ENCODE results near the gene RNF133.

Gene RNF133

DNA sequence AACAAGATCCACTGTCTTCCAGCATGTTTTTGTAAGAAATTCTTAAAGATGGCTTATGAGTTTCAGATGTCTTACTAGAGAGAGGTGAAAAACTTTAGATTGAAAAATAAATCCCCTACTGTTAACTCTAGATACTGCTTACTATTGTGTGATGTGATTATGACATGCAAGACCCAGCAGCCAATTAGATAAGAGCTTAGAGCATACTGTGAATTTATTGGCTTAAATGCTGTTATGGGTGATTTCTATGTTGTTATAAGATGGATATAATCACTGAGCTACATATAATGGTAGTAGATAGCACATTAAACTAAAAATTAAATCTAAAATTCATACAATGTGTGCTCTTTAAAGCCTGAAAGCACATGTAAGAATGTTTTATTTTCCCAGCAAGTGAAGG is at the start of gene RNF133:
TSS of gene RNF133 (minus strand) at position 101 of the 400 bp plus-strand sequence. CDS start 199 bp downstream, outside the sequence.
- DNase-seq (ENCODE audit: low read depth): no peak

- no peak for DNase-seq (ENCODE audit: low read depth)
Observed at GRCh38 chr7:122748195-122748594, 49.3 kb upstream of the RNF133 start.

- DNase-seq (ENCODE audit: low read depth): no peak
Observed at GRCh38 chr7:122746948-122747347, 48.0 kb upstream of the RNF133 start.

GRCh38 chr7:122743211-122743610 is 44.3 kb upstream of the RNF133 start:
- no peak for DNase-seq (ENCODE audit: low read depth)

GRCh38 chr7:122738947-122739346 is 40.0 kb upstream of the RNF133 start:
- DNase-seq (ENCODE audit: low read depth): no peak

DNA sequence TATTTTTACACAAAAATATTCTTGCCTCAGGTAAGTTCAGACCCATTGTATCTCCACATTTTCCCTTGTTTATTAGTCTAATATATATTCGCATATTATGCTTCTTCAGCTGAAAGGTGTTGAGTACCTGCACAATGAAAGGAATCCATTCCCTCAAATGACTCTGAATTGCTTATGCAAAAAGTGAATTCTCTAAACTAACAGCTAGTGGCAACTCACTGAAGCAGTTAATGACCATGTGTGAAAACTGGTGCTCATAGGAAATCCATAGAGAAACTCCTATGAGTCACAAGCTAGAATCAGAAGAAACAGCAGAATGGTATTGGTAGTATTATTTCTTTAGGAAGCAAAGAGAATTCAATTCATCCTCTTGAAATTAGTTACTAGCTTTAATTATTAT is 37.3 kb upstream of the RNF133 start:
- DNase-seq (ENCODE audit: low read depth): no peak

GRCh38 chr7:122727759-122728158 is 28.8 kb upstream of the RNF133 start:
- DNase-seq (ENCODE audit: low read depth): no peak

- DNase-seq (ENCODE audit: low read depth): no peak
Observed at GRCh38 chr7:122727354-122727753, 28.4 kb upstream of the RNF133 start.

DNA sequence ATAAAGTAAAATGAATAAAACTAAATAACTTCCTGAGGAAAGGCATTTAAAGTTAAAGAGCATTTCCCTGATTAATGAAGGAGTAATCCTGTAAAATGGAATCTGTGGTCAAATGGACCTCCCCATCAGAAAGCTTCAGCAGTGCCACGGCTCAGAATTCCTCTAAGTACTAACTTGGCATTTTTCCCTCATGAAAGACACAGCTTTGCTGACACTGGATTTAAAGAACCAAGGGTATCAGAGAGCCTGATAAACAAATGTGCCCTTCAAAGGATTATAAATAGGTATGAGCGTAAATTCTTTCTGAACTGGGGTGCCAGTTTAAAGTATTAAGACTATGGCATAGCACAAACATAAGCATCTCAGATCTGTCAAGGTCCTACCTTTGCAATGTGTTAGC is 28.0 kb upstream of the RNF133 start:
- no peak for DNase-seq (ENCODE audit: low read depth)

- DNase-seq (ENCODE audit: low read depth): no peak
Observed at GRCh38 chr7:122724366-122724765, 25.4 kb upstream of the RNF133 start.

- DNase-seq (ENCODE audit: low read depth): no peak
Observed at GRCh38 chr7:122719010-122719578, 20.2 kb upstream of the RNF133 start.

- DNase-seq (ENCODE audit: low read depth): no peak
Observed at GRCh38 chr7:122717356-122718089, 18.6 kb upstream of the RNF133 start.

DNA sequence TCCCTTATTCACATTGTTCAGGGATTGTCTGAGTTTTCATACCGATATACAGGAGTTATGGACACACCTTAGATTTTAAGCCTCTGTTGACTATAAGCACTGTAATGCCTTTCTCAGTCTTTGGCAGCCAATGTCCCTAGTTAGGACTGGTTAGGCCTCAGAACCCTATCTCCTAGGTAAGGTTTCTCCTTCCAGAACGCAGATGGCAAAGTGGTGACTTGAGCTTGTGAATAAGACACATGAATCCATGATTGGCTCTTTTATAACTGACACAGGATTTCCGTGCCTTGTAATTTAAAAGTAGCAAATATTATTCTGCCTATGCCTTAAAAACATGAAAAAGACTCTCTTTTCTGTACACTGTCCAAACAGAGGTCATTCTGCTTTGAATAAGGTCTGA is 16.3 kb upstream of the RNF133 start:
- DNase-seq (ENCODE audit: low read depth): no peak

- no peak for DNase-seq (ENCODE audit: low read depth)
Observed at GRCh38 chr7:122710916-122711315, 12.0 kb upstream of the RNF133 start.

GRCh38 chr7:122709930-122710646 is 11.2 kb upstream of the RNF133 start:
- DNase-seq (ENCODE audit: low read depth): no peak

GRCh38 chr7:122706836-122707235 is 7.9 kb upstream of the RNF133 start:
- no peak for DNase-seq (ENCODE audit: low read depth)

- DNase-seq (ENCODE audit: low read depth): no peak
Observed at GRCh38 chr7:122702872-122703510, 4.1 kb upstream of the RNF133 start, which contains the start of gene RNF148. Gene RNF148, minus strand, starts transcription at chr7:122702922. Its CDS starts 172 bp downstream, at chr7:122702750.

DNA sequence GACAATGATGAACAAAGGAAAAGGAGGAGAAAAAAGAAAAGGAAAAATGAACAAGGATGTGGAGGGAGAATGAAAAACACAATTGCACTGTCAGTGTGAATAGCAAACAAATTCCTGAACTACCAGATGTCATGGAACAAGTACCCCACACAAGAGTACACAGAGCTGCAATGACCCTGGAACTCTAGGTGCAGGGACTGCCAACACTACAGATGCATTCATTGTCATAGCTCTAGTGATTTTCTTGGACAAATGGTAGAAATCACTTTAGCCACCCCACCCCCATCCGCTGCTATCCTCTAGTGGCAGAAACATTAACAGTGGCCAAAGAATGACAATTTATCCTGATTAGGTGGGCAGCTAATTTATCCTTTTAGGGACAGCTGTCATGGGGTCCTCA is 3.1 kb downstream of the RNF133 start:
- DNase-seq (ENCODE audit: low read depth): no peak

- DNase-seq (ENCODE audit: low read depth): no peak
Observed at GRCh38 chr7:122694697-122695096, 4.2 kb downstream of the RNF133 start.

GRCh38 chr7:122692769-122693309 is 6.1 kb downstream of the RNF133 start:
- no peak for DNase-seq (ENCODE audit: low read depth)

DNA sequence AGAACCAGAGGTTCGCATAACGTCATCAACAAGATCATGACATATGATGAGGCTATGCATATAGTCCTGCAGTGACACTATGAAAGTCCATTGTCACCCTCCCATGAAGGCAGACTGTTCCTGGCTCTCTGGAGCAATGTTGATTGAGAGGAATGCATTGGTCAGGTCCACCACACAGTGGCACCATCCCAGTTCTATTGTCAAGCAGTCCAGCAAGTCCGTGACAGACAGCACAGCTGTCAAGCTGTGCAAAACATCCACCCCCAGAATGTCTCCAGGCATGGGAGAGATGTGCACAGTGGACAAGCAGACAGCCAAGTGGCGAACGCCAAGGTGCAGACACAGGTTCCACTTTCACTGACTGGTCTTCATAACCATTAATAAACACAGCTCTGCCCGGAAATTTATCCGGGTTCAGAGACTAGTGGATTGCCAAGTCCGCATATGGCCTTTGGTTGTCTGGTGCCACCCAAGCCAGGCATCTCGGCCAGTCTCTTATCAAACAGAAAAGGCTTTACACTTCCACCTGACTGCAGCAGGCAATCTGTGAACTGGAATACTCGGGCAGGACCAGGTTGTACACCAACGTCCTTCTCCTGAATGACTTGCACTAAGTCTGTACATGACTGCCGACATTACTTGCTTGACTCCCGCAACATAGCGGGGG is 7.2 kb downstream of the RNF133 start:
- no peak for DNase-seq (ENCODE audit: low read depth)

Data from HS-5 (cell line).